ENCODE data around the gene CDH1. TPM values are rescaled to one million over a fixed set of nuclear protein-coding genes. Genes with fewer than 3 reads are reported as not detected.

CDH1 gene
- total RNA-seq, 3 donors from 2014 or later (not counting 1 experiment from before 2014, with no cell fraction given), result 0.50 TPM; not detected in 2

DNA sequence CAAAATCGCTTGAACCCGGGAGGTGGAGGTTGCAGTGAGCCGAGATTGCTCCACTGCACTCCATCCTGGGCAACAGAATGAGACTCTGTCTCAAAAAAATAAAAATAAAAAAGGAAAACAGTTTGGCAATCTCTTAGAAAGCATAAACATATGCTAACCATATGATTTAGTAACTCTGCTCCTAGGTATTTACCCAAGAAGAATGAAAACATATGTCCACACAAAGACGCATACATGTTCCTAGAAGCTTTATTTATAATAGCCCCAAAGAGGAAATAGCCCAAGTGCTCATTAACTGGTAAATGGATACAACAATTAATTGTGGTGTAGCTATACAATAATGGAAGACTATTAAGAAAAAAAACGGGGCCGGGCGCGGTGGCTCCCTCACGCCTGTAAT, 18.5 kb upstream of the CDH1 start:
- Mint-ChIP-seq H3K36me3 (no peaks in the 10 kb centered on the region), H3K27me3 (ENCODE audit: low read depth in 2 of 2) (peaks cover 0 to 4% of the 10 kb centered on the region in 2 donors), H3K4me1 (no peaks in the 10 kb centered on the region), H3K4me3 (no peak overlapping the region), H3K9me3 (no peaks in the 10 kb centered on the region), H3K27ac (no peak overlapping the region)
- intact Hi-C loops (cut with micrococcal nuclease), result no loop called here
- H3K27ac ChIP-seq (ENCODE audit: low read length), result no peak overlapping the region
- DNase-seq, result no peak
- H3K36me3 ChIP-seq (ENCODE audit: control insufficient read depth, insufficient read depth, low read length), result no peaks in the 10 kb centered on the region
- WGBS (ENCODE audit: insufficient coverage), result 98% methylated on average over 8 of the region's 9 CpGs
- no peak overlapping the region for H3K4me3 ChIP-seq (ENCODE audit: low read length)
- no peak for ATAC-seq
- no peaks in the 10 kb centered on the region for H3K9me3 ChIP-seq (ENCODE audit: control insufficient read depth, insufficient read depth, low read length)
- TF ChIP-seq, protein P1, sequence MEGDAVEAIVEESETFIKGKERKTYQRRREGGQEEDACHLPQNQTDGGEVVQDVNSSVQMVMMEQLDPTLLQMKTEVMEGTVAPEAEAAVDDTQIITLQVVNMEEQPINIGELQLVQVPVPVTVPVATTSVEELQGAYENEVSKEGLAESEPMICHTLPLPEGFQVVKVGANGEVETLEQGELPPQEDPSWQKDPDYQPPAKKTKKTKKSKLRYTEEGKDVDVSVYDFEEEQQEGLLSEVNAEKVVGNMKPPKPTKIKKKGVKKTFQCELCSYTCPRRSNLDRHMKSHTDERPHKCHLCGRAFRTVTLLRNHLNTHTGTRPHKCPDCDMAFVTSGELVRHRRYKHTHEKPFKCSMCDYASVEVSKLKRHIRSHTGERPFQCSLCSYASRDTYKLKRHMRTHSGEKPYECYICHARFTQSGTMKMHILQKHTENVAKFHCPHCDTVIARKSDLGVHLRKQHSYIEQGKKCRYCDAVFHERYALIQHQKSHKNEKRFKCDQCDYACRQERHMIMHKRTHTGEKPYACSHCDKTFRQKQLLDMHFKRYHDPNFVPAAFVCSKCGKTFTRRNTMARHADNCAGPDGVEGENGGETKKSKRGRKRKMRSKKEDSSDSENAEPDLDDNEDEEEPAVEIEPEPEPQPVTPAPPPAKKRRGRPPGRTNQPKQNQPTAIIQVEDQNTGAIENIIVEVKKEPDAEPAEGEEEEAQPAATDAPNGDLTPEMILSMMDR (IDR thresholded peaks at IDR 0.05), result no peak
- H3K27me3 ChIP-seq (ENCODE audit: control insufficient read depth, insufficient read depth, low read length), result no peaks in the 10 kb centered on the region
- no peaks in the 10 kb centered on the region for H3K4me1 ChIP-seq (ENCODE audit: control insufficient read depth, insufficient read depth, low read length)

DNA sequence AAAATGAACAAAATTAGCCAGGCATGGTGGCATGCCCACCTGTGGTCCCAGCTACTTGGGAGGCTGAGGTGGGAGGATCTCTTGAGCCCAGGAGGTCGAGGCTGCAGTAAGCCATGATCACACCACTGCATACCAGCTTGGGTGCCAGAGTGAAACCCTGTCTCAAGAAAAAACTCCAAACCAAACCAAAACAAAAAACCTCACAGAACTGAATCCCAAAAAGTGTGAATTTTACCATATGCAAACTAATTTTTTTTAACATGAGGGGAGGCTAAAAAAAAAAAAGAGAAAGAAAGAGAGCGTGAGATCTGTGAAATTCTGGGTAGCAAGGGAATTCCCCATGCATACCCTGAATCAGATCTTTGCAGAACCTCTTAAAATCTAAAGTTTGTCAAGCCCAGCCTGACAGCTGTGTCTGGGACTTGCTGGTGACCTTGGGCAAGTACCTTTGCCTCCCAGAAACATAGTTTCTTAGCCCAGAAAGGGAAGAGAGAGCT, 17.1 kb upstream of the CDH1 start:
- ATAC-seq (no peak), DNase-seq (no peak)
- H3K9me3 ChIP-seq (ENCODE audit: control insufficient read depth, insufficient read depth, low read length), result no peaks in the 10 kb centered on the region
- no peaks in the 10 kb centered on the region for H3K9me3 Mint-ChIP-seq
- H3K27ac ChIP-seq (ENCODE audit: low read length), result no peak overlapping the region
- WGBS (ENCODE audit: insufficient coverage), result 11% methylated on average over 1 of the region's 2 CpGs
- no peaks in the 10 kb centered on the region for H3K27me3 ChIP-seq (ENCODE audit: control insufficient read depth, insufficient read depth, low read length)
- H3K27me3 Mint-ChIP-seq (ENCODE audit: low read depth in 2 of 2), result no peaks in the 10 kb centered on the region
- no peaks in the 10 kb centered on the region for H3K4me1 Mint-ChIP-seq
- no peaks in the 10 kb centered on the region for H3K4me1 ChIP-seq (ENCODE audit: control insufficient read depth, insufficient read depth, low read length)
- no peak overlapping the region for H3K4me3 ChIP-seq (ENCODE audit: low read length)
- no peaks in the 10 kb centered on the region for H3K36me3 Mint-ChIP-seq
- H3K27ac Mint-ChIP-seq, result no peak overlapping the region
- no peak overlapping the region for H3K4me3 Mint-ChIP-seq
- TF ChIP-seq, protein P1 (IDR thresholded peaks at IDR 0.05), result no peak
- H3K36me3 ChIP-seq (ENCODE audit: control insufficient read depth, insufficient read depth, low read length), result no peaks in the 10 kb centered on the region
- intact Hi-C loops (cut with micrococcal nuclease), result no loop called here

DNA sequence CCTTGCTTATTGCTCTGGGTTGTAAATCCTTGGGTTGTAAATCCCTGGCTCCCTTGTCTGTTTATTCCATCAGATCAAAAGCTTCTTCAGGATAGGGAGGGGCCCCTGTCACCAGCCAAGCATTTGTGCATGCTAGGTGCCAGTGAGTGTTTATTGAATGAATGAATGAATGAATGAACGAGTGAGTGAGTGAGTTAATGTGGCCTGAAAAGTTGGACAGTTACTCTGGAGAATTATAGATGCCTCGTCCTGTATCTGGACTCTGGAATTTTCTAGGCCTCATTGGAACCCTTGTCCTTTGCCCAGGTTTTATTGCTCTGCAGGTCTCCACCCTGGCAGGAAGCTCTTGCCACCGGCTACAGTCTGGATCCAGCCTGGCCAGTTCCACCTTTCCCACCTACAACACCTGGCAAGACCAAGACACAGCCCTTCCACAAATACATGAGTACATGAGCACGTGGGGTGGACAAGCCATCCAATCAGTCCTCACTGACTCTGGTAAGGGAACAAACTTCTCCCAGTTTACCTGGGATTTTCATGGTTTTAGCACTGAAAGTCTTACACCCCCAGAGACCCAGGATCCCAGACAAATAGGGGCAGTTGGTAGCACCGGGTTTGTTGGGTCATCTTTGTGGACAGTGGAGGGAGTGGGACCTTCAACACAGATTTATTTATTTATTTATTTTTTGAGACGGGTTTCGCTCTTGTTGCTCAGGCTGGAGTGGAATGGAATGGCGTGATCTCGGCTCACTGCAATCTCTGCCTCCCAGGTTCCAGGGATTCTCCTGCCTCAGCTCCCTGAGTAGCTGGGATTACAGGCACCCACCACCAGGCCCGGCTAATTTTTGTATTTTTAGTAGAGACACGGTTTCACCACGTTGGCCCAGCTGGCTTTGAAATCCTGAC, 14.7 kb upstream of the CDH1 start:
- TF ChIP-seq, protein P1 (IDR thresholded peaks at IDR 0.05), result no peak
- Mint-ChIP-seq H3K4me3 (no peak overlapping the region), H3K27ac (no peak overlapping the region), H3K9me3 (no peaks in the 10 kb centered on the region), H3K27me3 (ENCODE audit: low read depth in 2 of 2) (peaks cover 0 to 4% of the 10 kb centered on the region in 2 donors), H3K4me1 (no peaks in the 10 kb centered on the region), H3K36me3 (no peaks in the 10 kb centered on the region)
- Histone ChIP-seq H3K4me1 (ENCODE audit: control insufficient read depth, insufficient read depth, low read length) (no peaks in the 10 kb centered on the region), H3K27me3 (ENCODE audit: control insufficient read depth, insufficient read depth, low read length) (no peaks in the 10 kb centered on the region), H3K9me3 (ENCODE audit: control insufficient read depth, insufficient read depth, low read length) (no peaks in the 10 kb centered on the region), H3K36me3 (ENCODE audit: control insufficient read depth, insufficient read depth, low read length) (no peaks in the 10 kb centered on the region), H3K4me3 (ENCODE audit: low read length) (no peak overlapping the region), H3K27ac (ENCODE audit: low read length) (no peak overlapping the region)
- DNase-seq (no peak), ATAC-seq (no peak)
- intact Hi-C loops (cut with micrococcal nuclease), result no loop called here
- WGBS (ENCODE audit: insufficient coverage), result 78% methylated on average over 12 of the region's 12 CpGs
